Esophagus squamous epithelium (tissue), 5 donors: ENCODE data around the gene IGF1. TPM values are rescaled to one million over a fixed set of nuclear protein-coding genes. Genes with fewer than 3 reads are reported as not detected.

Source experiments
- DNase-seq: peaks from one replicate; lab custom pipeline; 2025; lab: John Stamatoyannopoulos, UW
- H3K27ac ChIP-seq, 4 donors: fragments of 200-600 bp; sonication (generic); one replicate each; pipeline ENCODE4 v1.5.1; 2016 to 2019; ENCODE audit warnings: mild to moderate bottlenecking in 1 of 4
- H3K27me3 ChIP-seq, 4 donors: fragments of 200-600 bp; sonication (generic); 1 replicate in 3 of 4; 2 replicates in 1 of 4; pipeline versions ENCODE4 v1.5.1 to v1.6.0; 2017 to 2021; ENCODE audit warnings: antibody characterized with exemption in 1 of 4
- H3K36me3 ChIP-seq, 3 donors: fragments of 200-600 bp; sonication (generic); one replicate each; pipeline ENCODE4 v1.5.1; 2016 to 2019
- H3K4me1 ChIP-seq, 3 donors: fragments of 200-600 bp; sonication (generic); one replicate each; pipeline ENCODE4 v1.5.1; 2017 to 2019
- H3K4me3 ChIP-seq, 4 donors: fragments of 200-600 bp; sonication (generic); 1 replicate in 3 of 4; 2 replicates in 1 of 4; pipeline ENCODE4 v1.5.1; 2016 to 2019; ENCODE audit warnings: mild to moderate bottlenecking in 2 of 4, moderate library complexity in 1 of 4
- H3K9me3 ChIP-seq, 3 donors: fragments of 200-600 bp; sonication (generic); one replicate each; pipeline ENCODE4 v1.5.1; 2016 to 2019
- POLR2A ChIP-seq, 4 donors: fragments of 450-650 bp; IDR thresholded peaks; one replicate each; pipeline ENCODE4 v1.6.1; 2017; ENCODE audit warnings: antibody characterized with exemption in 4 of 4, mild to moderate bottlenecking in 4 of 4, moderate library complexity in 3 of 4
- WGBS, 2 donors: methylation state at CpG; one replicate each; pipeline ENCODE4 v1.1.5; 2018; 5-methylcytosine and 5-hydroxymethylcytosine counted together
- intact Hi-C: fragments of 100-400 bp; cut with DNase I; formaldehyde crosslinking; loops from one replicate; pipeline ENCODE4 v1.15.0; 2022
- total RNA-seq, 4 donors: library from RNA; depleted of rRNA; stranded (reverse); fragments of >200 nt; gene quantifications; one replicate each; pipeline ENCODE4 v1.1.0, GENCODE V29; 2016
- TF ChIP-seq, protein P1 (sequence below), 6 experiments: fragments of 450-650 bp in 4 of 6; fragments of 200-600 bp in 2 of 6; sonication (generic) in 2 of 6; IDR thresholded peaks; one replicate each; pipeline ENCODE4 v1.5.1; 2016 to 2019; ENCODE audit warnings: antibody characterized with exemption in 6 of 6, mild to moderate bottlenecking in 4 of 6, moderate library complexity in 4 of 6
- donor health status: DM: yes; HTN: yes; CAD: no.

Gene IGF1
- total RNA-seq, 4 donors from 2014 or later = 0.23 to 36.3 (median 5.6) TPM

DNA sequence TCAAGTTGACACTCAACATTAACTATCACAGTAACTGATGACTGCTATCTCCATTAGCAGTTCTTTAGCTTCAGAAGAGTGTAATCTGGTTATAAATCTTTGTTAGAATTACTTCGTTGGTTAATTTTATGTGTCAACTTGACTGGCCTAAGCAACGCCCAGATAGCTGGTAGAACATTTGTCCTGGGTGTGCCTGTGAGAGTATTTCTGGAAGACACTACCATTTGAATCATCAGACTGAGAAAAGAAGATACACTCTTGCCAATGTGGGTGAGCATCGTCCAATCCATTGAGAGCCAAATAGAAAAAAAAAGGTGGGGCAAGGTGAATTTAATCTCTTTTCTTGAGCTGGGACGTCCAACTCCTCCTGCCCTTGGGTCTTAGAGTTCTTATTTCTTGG lies 129.0 kb downstream of the IGF1 start:
- Histone ChIP-seq H3K9me3 (peaks cover 0 to 13% (median 5%) of the 10 kb centered on the region in 3 donors), H3K27me3 (peaks cover 0 to 6% (median 0%) of the 10 kb centered on the region in 4 donors), H3K27ac (no peak overlapping the region), H3K36me3 (no peaks in the 10 kb centered on the region), H3K4me1 (peaks cover 0 to 6% (median 0%) of the 10 kb centered on the region in 3 donors), H3K4me3 (no peak overlapping the region)
- TF ChIP-seq, protein P1, sequence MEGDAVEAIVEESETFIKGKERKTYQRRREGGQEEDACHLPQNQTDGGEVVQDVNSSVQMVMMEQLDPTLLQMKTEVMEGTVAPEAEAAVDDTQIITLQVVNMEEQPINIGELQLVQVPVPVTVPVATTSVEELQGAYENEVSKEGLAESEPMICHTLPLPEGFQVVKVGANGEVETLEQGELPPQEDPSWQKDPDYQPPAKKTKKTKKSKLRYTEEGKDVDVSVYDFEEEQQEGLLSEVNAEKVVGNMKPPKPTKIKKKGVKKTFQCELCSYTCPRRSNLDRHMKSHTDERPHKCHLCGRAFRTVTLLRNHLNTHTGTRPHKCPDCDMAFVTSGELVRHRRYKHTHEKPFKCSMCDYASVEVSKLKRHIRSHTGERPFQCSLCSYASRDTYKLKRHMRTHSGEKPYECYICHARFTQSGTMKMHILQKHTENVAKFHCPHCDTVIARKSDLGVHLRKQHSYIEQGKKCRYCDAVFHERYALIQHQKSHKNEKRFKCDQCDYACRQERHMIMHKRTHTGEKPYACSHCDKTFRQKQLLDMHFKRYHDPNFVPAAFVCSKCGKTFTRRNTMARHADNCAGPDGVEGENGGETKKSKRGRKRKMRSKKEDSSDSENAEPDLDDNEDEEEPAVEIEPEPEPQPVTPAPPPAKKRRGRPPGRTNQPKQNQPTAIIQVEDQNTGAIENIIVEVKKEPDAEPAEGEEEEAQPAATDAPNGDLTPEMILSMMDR (IDR thresholded peaks at IDR 0.05) = no peak
- TF ChIP-seq POLR2A (IDR thresholded peaks at IDR 0.05) = no peak
- WGBS, 2 donors = 50 to 58% methylated on average over 4 of the region's 4 CpGs
- intact Hi-C loops = no loop called here
- DNase-seq = no peak

DNA sequence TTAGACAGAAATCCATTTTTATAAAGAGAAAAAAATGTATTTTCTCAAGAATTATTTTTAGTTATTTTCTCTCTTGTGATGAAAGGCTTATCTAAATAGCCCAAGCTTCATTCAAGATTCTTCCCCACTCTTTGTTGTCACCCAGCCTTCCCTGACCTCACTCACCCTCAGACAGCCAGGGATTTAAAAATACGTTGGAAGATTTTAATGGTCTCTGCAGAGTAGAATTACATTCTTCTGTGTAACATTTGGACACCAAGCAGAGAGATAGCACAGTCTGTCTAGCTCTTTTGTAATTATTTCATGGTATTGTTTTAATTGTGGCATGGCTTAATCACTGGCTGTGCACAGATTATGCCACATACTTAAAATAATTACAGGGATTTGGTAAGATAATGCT lies 130.3 kb downstream of the IGF1 start:
- Histone ChIP-seq H3K36me3 (no peaks in the 10 kb centered on the region), H3K4me1 (peaks cover 0 to 6% (median 0%) of the 10 kb centered on the region in 3 donors), H3K27ac (no peak overlapping the region), H3K4me3 (no peak overlapping the region), H3K9me3 (peaks cover 0 to 13% (median 5%) of the 10 kb centered on the region in 3 donors), H3K27me3 (peaks cover 0 to 6% (median 0%) of the 10 kb centered on the region in 4 donors)
- DNase-seq = no peak
- WGBS, 2 donors = 33 to 42% methylated on average over 1 of the region's 1 CpG
- no peak for TF ChIP-seq POLR2A (IDR thresholded peaks at IDR 0.05)
- TF ChIP-seq, protein P1 (IDR thresholded peaks at IDR 0.05) = no peak
- intact Hi-C loops = no loop called here

DNA sequence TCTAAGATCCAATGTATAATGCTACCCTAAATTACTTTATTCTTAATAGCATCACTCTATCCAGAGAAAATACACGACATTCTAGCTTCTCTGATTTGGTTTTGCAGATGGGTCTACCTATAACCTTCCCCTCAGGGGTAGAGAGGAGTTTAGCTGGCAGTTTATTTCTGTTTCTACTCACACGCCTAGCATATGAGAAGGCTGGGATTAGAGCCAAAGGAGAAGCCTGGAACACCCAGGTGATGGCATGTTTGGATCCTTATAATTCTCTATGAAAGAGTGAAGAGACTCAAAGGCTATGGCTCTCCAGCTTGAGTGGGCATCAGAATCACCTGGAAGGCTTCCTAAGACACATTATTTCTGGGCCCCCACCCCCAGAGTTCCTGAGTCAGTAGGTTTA lies 131.3 kb downstream of the IGF1 start:
- no peak overlapping the region for H3K4me3 ChIP-seq
- H3K27ac ChIP-seq = no peak overlapping the region
- intact Hi-C loops = no loop called here
- no peak for TF ChIP-seq POLR2A (IDR thresholded peaks at IDR 0.05)
- TF ChIP-seq, protein P1 (IDR thresholded peaks at IDR 0.05) = no peak
- H3K9me3 ChIP-seq = peaks cover 0 to 6% (median 2%) of the 10 kb centered on the region in 3 donors
- no peaks in the 10 kb centered on the region for H3K36me3 ChIP-seq
- 35 to 38% methylated on average over 2 of the region's 2 CpGs for WGBS, 2 donors
- no peak for DNase-seq
- H3K4me1 ChIP-seq = peaks cover 0 to 6% (median 0%) of the 10 kb centered on the region in 3 donors
- H3K27me3 ChIP-seq = peaks cover 0 to 6% (median 0%) of the 10 kb centered on the region in 4 donors

DNA sequence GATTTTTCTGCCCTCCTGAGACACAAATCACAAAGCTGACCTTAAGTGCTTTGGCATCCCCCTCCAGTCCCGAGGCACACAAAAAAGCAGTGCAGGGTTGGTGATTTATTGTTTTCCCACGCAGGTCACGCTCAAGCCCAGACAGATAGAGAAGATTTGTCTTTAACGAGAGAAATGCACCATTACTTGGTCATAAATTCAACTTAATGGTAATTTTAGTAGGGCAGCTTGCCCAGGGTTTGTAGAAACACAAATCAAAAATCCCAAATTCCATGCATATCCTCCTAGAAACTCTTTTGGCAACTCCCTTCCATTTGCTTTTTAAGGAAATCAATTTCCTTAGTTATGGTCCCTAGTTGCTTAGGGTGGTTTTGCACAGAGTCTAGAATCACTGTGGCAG lies 132.6 kb downstream of the IGF1 start:
- H3K27ac ChIP-seq = no peak overlapping the region
- no peak overlapping the region for H3K4me3 ChIP-seq
- peaks cover 0 to 6% (median 0%) of the 10 kb centered on the region in 4 donors for H3K27me3 ChIP-seq
- 18 to 27% methylated on average over 3 to 4 of the region's 4 CpGs for WGBS, 2 donors
- TF ChIP-seq, protein P1 (IDR thresholded peaks at IDR 0.05) = no peak
- TF ChIP-seq POLR2A (IDR thresholded peaks at IDR 0.05) = no peak
- intact Hi-C loops = no loop called here
- H3K4me1 ChIP-seq = peaks cover 0 to 6% (median 0%) of the 10 kb centered on the region in 3 donors
- no peaks in the 10 kb centered on the region for H3K36me3 ChIP-seq
- no peak for DNase-seq
- H3K9me3 ChIP-seq = no peaks in the 10 kb centered on the region
